ACC112 (cell line): ENCODE measurements around the gene EML6.
A peak's percentile ranks its signal among the peaks of the same experiment; 100 is the strongest.

Experiments used
- H2AFZ ChIP-seq: fragments of 200-600 bp; sonication (generic); one replicate; pipeline ENCODE4 v1.6.0; 2017; ENCODE audit warnings: antibody characterized with exemption, low read length; ENCODE audit not compliant: unreplicated experiment
- H3K27ac ChIP-seq: fragments of 200-600 bp; sonication (generic); 2 replicates; pipeline ENCODE4 v1.5.1; 2014; ENCODE audit warnings: low read depth, mild to moderate bottlenecking, antibody characterized with exemption, low read length, moderate library complexity
- H3K27me3 ChIP-seq: fragments of 200-600 bp; sonication (generic); 2 replicates; pipeline ENCODE4 v1.6.1; 2014; ENCODE audit warnings: mild to moderate bottlenecking, antibody characterized with exemption, low read length, moderate library complexity, mixed read lengths; ENCODE audit not compliant: insufficient read depth
- H3K36me3 ChIP-seq: fragments of 200-600 bp; sonication (generic); 2 replicates; pipeline ENCODE4 v1.6.1; 2016; ENCODE audit warnings: mild to moderate bottlenecking, antibody characterized with exemption, low read length, moderate library complexity, mixed read lengths; ENCODE audit not compliant: insufficient read depth
- H3K4me1 ChIP-seq: fragments of 200-600 bp; sonication (generic); one replicate; pipeline ENCODE4 v1.6.1; 2016; ENCODE audit warnings: low read length, mixed read lengths; ENCODE audit not compliant: insufficient read depth, unreplicated experiment, control insufficient read depth
- H3K4me3 ChIP-seq: fragments of 200-600 bp; sonication (generic); 2 replicates; pipeline ENCODE4 v1.5.1; 2014; ENCODE audit warnings: mild to moderate bottlenecking, low read depth, low read length
- H3K79me2 ChIP-seq: fragments of 200-600 bp; sonication (generic); one replicate; pipeline ENCODE4 v1.6.0; 2016; ENCODE audit warnings: low read length; ENCODE audit not compliant: control insufficient read depth, unreplicated experiment, insufficient read depth

Gene EML6

GRCh38 chr2:54723131-54723995 is at the start of gene EML6:
Gene EML6 (plus strand): TSS chr2:54723662. CDS start chr2:54725062, 1,400 bp downstream.
- Histone ChIP-seq H3K4me1 (peaks cover 5% of the 10 kb centered on the region), H3K27me3 (peaks cover 16% of the 10 kb centered on the region), H3K79me2 (no peaks in the 10 kb centered on the region), H3K27ac (peak within 1 kb of the TSS; percentile 46), H3K36me3 (no peaks in the 10 kb centered on the region), H2AFZ (peak within 1 kb of the TSS; percentile 94), H3K4me3 (peak within 1 kb of the TSS; percentile 74)

GRCh38 chr2:54675281-54675680 is 48.2 kb upstream of the EML6 start:
- Histone ChIP-seq H3K27ac (no peak overlapping the region), H3K79me2 (no peaks in the 10 kb centered on the region), H2AFZ (no peak overlapping the region), H3K4me3 (no peak overlapping the region), H3K27me3 (no peaks in the 10 kb centered on the region), H3K4me1 (peaks cover 46% of the 10 kb centered on the region), H3K36me3 (peaks cover 10% of the 10 kb centered on the region)

GRCh38 chr2:54675738-54676137 is 47.7 kb upstream of the EML6 start:
- H2AFZ ChIP-seq, result no peak overlapping the region
- H3K27ac ChIP-seq, result no peak overlapping the region
- peaks cover 47% of the 10 kb centered on the region for H3K4me1 ChIP-seq
- no peaks in the 10 kb centered on the region for H3K79me2 ChIP-seq
- peaks cover 5% of the 10 kb centered on the region for H3K36me3 ChIP-seq
- H3K4me3 ChIP-seq, result no peak overlapping the region
- H3K27me3 ChIP-seq, result no peaks in the 10 kb centered on the region

GRCh38 chr2:54676656-54677055 is 46.8 kb upstream of the EML6 start:
- Histone ChIP-seq H3K79me2 (no peaks in the 10 kb centered on the region), H3K36me3 (no peaks in the 10 kb centered on the region), H3K4me1 (peaks cover 47% of the 10 kb centered on the region), H2AFZ (no peak overlapping the region), H3K27me3 (no peaks in the 10 kb centered on the region), H3K4me3 (no peak overlapping the region), H3K27ac (no peak overlapping the region)

GRCh38 chr2:54677476-54678265 is 45.8 kb upstream of the EML6 start:
- H3K79me2 ChIP-seq, result no peaks in the 10 kb centered on the region
- H3K27ac ChIP-seq, result no peak overlapping the region
- H2AFZ ChIP-seq, result no peak overlapping the region
- H3K27me3 ChIP-seq, result no peaks in the 10 kb centered on the region
- H3K4me1 ChIP-seq, result peaks cover 37% of the 10 kb centered on the region
- no peak overlapping the region for H3K4me3 ChIP-seq
- H3K36me3 ChIP-seq, result no peaks in the 10 kb centered on the region

GRCh38 chr2:54678719-54679118 is 44.7 kb upstream of the EML6 start:
- H3K4me1 ChIP-seq, result peaks cover 26% of the 10 kb centered on the region
- no peak overlapping the region for H3K4me3 ChIP-seq
- no peak overlapping the region for H3K27ac ChIP-seq
- no peaks in the 10 kb centered on the region for H3K79me2 ChIP-seq
- no peaks in the 10 kb centered on the region for H3K27me3 ChIP-seq
- H3K36me3 ChIP-seq, result no peaks in the 10 kb centered on the region
- H2AFZ ChIP-seq, result no peak overlapping the region

GRCh38 chr2:54680397-54681041 is 42.9 kb upstream of the EML6 start:
- H3K27ac ChIP-seq, result no peak overlapping the region
- H2AFZ ChIP-seq, result no peak overlapping the region
- H3K79me2 ChIP-seq, result no peaks in the 10 kb centered on the region
- H3K4me1 ChIP-seq, result peaks cover 23% of the 10 kb centered on the region
- no peak overlapping the region for H3K4me3 ChIP-seq
- no peaks in the 10 kb centered on the region for H3K36me3 ChIP-seq
- no peaks in the 10 kb centered on the region for H3K27me3 ChIP-seq

GRCh38 chr2:54681416-54681815 is 42.0 kb upstream of the EML6 start:
- H2AFZ ChIP-seq, result no peak overlapping the region
- H3K4me3 ChIP-seq, result no peak overlapping the region
- H3K4me1 ChIP-seq, result peaks cover 16% of the 10 kb centered on the region
- no peaks in the 10 kb centered on the region for H3K36me3 ChIP-seq
- H3K79me2 ChIP-seq, result no peaks in the 10 kb centered on the region
- H3K27ac ChIP-seq, result no peak overlapping the region
- no peaks in the 10 kb centered on the region for H3K27me3 ChIP-seq

- Histone ChIP-seq H3K4me3 (no peak overlapping the region), H3K79me2 (no peaks in the 10 kb centered on the region), H3K27ac (no peak overlapping the region), H3K27me3 (no peaks in the 10 kb centered on the region), H3K36me3 (no peaks in the 10 kb centered on the region), H2AFZ (no peak overlapping the region), H3K4me1 (peaks cover 9% of the 10 kb centered on the region)
These were observed 39.9 kb upstream of the EML6 start for GRCh38 chr2:54683596-54683995.

GRCh38 chr2:54685263-54685775 is 38.1 kb upstream of the EML6 start:
- H3K79me2 ChIP-seq, result no peaks in the 10 kb centered on the region
- peaks cover 6% of the 10 kb centered on the region for H3K4me1 ChIP-seq
- H3K27me3 ChIP-seq, result no peaks in the 10 kb centered on the region

More at GRCh38 chr2:54685263-54685775, 38.1 kb upstream of the EML6 start:
- no peak overlapping the region for H3K27ac ChIP-seq
- no peaks in the 10 kb centered on the region for H3K36me3 ChIP-seq
- no peak overlapping the region for H2AFZ ChIP-seq
- H3K4me3 ChIP-seq, result no peak overlapping the region
